Keratinocyte (primary cell): Measurements from ENCODE around the gene ALOX5.

Experiments
- EZH2 ChIP-seq: IDR thresholded peaks from one replicate; pipeline ENCODE4 v1.6.1; 2012; ENCODE audit warnings: inconsistent platforms, mild to moderate bottlenecking, low read length, moderate library complexity
- TF ChIP-seq, protein P1 (sequence below), 3 experiments: IDR thresholded peaks in 1 of 3; conservative IDR thresholded peaks in 1 of 3; optimal IDR thresholded peaks in 1 of 3; 2 replicates in 2 of 3; 3 replicates in 1 of 3; pipeline versions ENCODE3 to v1.5.1; 2011; ENCODE audit warnings: low read length in 3 of 3, mild to moderate bottlenecking in 3 of 3, moderate library complexity in 2 of 3, control low read depth in 1 of 3, inconsistent platforms in 1 of 3; ENCODE audit not compliant: insufficient read depth in 2 of 3; ENCODE audit errors: extremely low read depth in 1 of 3

DNA sequence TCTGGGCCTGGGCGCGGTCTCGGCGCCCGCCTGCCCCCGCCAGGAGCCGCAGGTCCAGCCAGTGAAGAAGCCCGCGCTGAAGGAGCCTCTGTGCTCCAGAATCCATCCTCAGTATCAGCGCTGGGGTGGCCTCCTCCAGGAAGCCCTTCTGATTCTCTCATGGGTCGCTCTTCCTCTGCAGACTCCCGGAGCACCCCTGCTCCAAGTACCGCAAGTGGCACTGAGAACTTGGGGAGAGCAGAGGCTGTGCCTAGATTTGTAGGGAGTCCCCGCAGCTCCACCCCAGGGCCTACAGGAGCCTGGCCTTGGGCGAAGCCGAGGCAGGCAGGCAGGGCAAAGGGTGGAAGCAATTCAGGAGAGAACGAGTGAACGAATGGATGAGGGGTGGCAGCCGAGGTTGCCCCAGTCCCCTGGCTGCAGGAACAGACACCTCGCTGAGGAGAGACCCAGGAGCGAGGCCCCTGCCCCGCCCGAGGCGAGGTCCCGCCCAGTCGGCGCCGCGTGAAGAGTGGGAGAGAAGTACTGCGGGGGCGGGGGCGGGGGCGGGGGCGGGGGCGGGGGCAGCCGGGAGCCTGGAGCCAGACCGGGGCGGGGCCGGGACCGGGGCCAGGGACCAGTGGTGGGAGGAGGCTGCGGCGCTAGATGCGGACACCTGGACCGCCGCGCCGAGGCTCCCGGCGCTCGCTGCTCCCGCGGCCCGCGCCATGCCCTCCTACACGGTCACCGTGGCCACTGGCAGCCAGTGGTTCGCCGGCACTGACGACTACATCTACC lies at the start of gene ALOX5:
- TF ChIP-seq, protein P1, sequence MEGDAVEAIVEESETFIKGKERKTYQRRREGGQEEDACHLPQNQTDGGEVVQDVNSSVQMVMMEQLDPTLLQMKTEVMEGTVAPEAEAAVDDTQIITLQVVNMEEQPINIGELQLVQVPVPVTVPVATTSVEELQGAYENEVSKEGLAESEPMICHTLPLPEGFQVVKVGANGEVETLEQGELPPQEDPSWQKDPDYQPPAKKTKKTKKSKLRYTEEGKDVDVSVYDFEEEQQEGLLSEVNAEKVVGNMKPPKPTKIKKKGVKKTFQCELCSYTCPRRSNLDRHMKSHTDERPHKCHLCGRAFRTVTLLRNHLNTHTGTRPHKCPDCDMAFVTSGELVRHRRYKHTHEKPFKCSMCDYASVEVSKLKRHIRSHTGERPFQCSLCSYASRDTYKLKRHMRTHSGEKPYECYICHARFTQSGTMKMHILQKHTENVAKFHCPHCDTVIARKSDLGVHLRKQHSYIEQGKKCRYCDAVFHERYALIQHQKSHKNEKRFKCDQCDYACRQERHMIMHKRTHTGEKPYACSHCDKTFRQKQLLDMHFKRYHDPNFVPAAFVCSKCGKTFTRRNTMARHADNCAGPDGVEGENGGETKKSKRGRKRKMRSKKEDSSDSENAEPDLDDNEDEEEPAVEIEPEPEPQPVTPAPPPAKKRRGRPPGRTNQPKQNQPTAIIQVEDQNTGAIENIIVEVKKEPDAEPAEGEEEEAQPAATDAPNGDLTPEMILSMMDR (optimal IDR thresholded peaks at IDR 0.05 in 1 of 3, IDR thresholded peaks at IDR 0.05 in 1 of 3, conservative IDR thresholded peaks at IDR 0.05 in 1 of 3; ENCODE audit: extremely low read depth in 1 of 3, insufficient read depth in 2 of 3, low read length in 3 of 3), result no peak
- no peak for TF ChIP-seq EZH2
